DMS53 (cell line): ENCODE measurements around the gene TMEM116.
"Not testable (repeated sequence)": the region's sequence is repeated elsewhere in the genome, so short reads cannot be mapped to it uniquely, and the experiment has no call there.

Source experiments
- DNase-seq: peaks from one replicate; lab custom pipeline; 2025; lab: John Stamatoyannopoulos, UW

TMEM116 gene

GRCh38 chr12:112009596-112009995 is 3.4 kb downstream of the TMEM116 start:
- DNase-seq = peak; percentile 34

GRCh38 chr12:112008918-112009317 is 4.0 kb downstream of the TMEM116 start:
- no peak for DNase-seq

GRCh38 chr12:112007945-112008344 is 5.0 kb downstream of the TMEM116 start:
- no peak for DNase-seq

GRCh38 chr12:112005419-112006395 is 7.3 kb downstream of the TMEM116 start:
- peak; percentile 88 for DNase-seq

GRCh38 chr12:112004041-112004440 is 8.9 kb downstream of the TMEM116 start:
- no peak for DNase-seq

GRCh38 chr12:112001576-112001975 is 11.4 kb downstream of the TMEM116 start:
- DNase-seq = no peak

- DNase-seq = no peak
Measured at GRCh38 chr12:112000820-112001219, 12.1 kb downstream of the TMEM116 start.

GRCh38 chr12:111999129-111999528 is 13.8 kb downstream of the TMEM116 start:
- DNase-seq = not testable (repeated sequence)

- no peak for DNase-seq
Measured at GRCh38 chr12:111998015-111998414, 14.9 kb downstream of the TMEM116 start.

GRCh38 chr12:111997300-111997699 is 15.7 kb downstream of the TMEM116 start:
- DNase-seq = no peak

GRCh38 chr12:111995782-111996480 is 17.0 kb downstream of the TMEM116 start:
- DNase-seq = no peak

- not testable (repeated sequence) for DNase-seq
Measured at GRCh38 chr12:111994211-111995111, 18.5 kb downstream of the TMEM116 start.

GRCh38 chr12:111993292-111994150 is 19.4 kb downstream of the TMEM116 start:
- DNase-seq = no peak

GRCh38 chr12:111992464-111992863 is 20.5 kb downstream of the TMEM116 start:
- DNase-seq = no peak

- no peak for DNase-seq
Measured at GRCh38 chr12:111991946-111992345, 21.0 kb downstream of the TMEM116 start.

- no peak for DNase-seq
Measured at GRCh38 chr12:111991535-111991934, 21.4 kb downstream of the TMEM116 start.

GRCh38 chr12:111984820-111985219 is 28.1 kb downstream of the TMEM116 start:
- DNase-seq = no peak

- no peak for DNase-seq
Measured at GRCh38 chr12:111981987-111982386, 31.0 kb downstream of the TMEM116 start.

GRCh38 chr12:111980598-111980997 is 32.4 kb downstream of the TMEM116 start:
- DNase-seq = no peak

- no peak for DNase-seq
Measured at GRCh38 chr12:111978545-111978944, 34.4 kb downstream of the TMEM116 start.

GRCh38 chr12:111976860-111977259 is 36.1 kb downstream of the TMEM116 start:
- DNase-seq = no peak
